ENCODE data around the gene NKAIN2.
"Not testable (repeated sequence)": the region's sequence is repeated elsewhere in the genome, so short reads cannot be mapped to it uniquely, and the experiment has no call there.

Gene NKAIN2

GRCh38 chr6:124536842-124537191, 733.2 kb downstream of the NKAIN2 start:
- Histone ChIP-seq H3K27me3 (no peaks in the 10 kb centered on the region), H4K20me1 (no peaks in the 10 kb centered on the region), H3K36me3 (no peaks in the 10 kb centered on the region), H3K4me2 (peak overlapping the region in 1 of 11 experiments; percentile 36; a peak in 1 of 22 replicates), H3K27ac (no peak overlapping the region), H3K4me1 (peaks cover 0 to 5% (median 0%) of the 10 kb centered on the region in 10 experiments; a peak in 1 of 20 replicates), H3K9ac (no peak overlapping the region), H3K9me3 (replicated peaks in 1 of 11) (no peaks in the 10 kb centered on the region), H3K4me3 (no peak overlapping the region)
- TF ChIP-seq Cebpa-rat (IDR thresholded peaks at IDR 0.05): no peak

GRCh38 chr6:124539096-124539495, 735.4 kb downstream of the NKAIN2 start:
- Histone ChIP-seq H3K9me3 (replicated peaks in 1 of 11) (no peaks in the 10 kb centered on the region), H3K4me1 (peaks cover 0 to 5% (median 0%) of the 10 kb centered on the region in 10 experiments; a peak in 1 of 20 replicates), H3K9ac (no peak overlapping the region), H3K4me2 (no peak overlapping the region), H3K36me3 (no peaks in the 10 kb centered on the region), H3K27me3 (no peaks in the 10 kb centered on the region), H3K4me3 (no peak overlapping the region), H4K20me1 (no peaks in the 10 kb centered on the region), H3K27ac (no peak overlapping the region)
- TF ChIP-seq Cebpa-rat (IDR thresholded peaks at IDR 0.05): no peak

GRCh38 chr6:124541573-124541972, 737.9 kb downstream of the NKAIN2 start:
- H3K4me3 ChIP-seq: no peak overlapping the region
- no peaks in the 10 kb centered on the region for H3K9me3 ChIP-seq (replicated peaks in 1 of 11)
- H3K4me1 ChIP-seq: peaks cover 0 to 5% (median 0%) of the 10 kb centered on the region in 10 experiments; a peak in 1 of 20 replicates
- H3K4me2 ChIP-seq: no peak overlapping the region
- no peaks in the 10 kb centered on the region for H3K27me3 ChIP-seq
- H4K20me1 ChIP-seq: no peaks in the 10 kb centered on the region
- H3K27ac ChIP-seq: no peak overlapping the region
- TF ChIP-seq Cebpa-rat (IDR thresholded peaks at IDR 0.05): no peak
- H3K9ac ChIP-seq: no peak overlapping the region
- no peaks in the 10 kb centered on the region for H3K36me3 ChIP-seq

GRCh38 chr6:124546601-124547000, 742.9 kb downstream of the NKAIN2 start:
- H3K27me3 ChIP-seq: no peaks in the 10 kb centered on the region
- no peak overlapping the region for H3K4me2 ChIP-seq
- no peaks in the 10 kb centered on the region for H3K9me3 ChIP-seq (replicated peaks in 1 of 11)
- H3K4me3 ChIP-seq: no peak overlapping the region
- no peaks in the 10 kb centered on the region; a peak in 1 of 20 replicates for H3K4me1 ChIP-seq
- no peaks in the 10 kb centered on the region for H3K36me3 ChIP-seq
- no peak overlapping the region for H3K27ac ChIP-seq
- H4K20me1 ChIP-seq: no peaks in the 10 kb centered on the region
- H3K9ac ChIP-seq: no peak overlapping the region
- TF ChIP-seq Cebpa-rat (IDR thresholded peaks at IDR 0.05): no peak

- H3K9ac ChIP-seq: no peak overlapping the region
- no peak for TF ChIP-seq Cebpa-rat (IDR thresholded peaks at IDR 0.05)
- H3K9me3 ChIP-seq (replicated peaks in 1 of 11): no peaks in the 10 kb centered on the region
- no peaks in the 10 kb centered on the region; a peak in 1 of 20 replicates for H3K4me1 ChIP-seq
- no peak overlapping the region for H3K4me2 ChIP-seq
- no peaks in the 10 kb centered on the region for H3K36me3 ChIP-seq
- no peaks in the 10 kb centered on the region for H4K20me1 ChIP-seq
- no peaks in the 10 kb centered on the region for H3K27me3 ChIP-seq
- H3K27ac ChIP-seq: no peak overlapping the region
- H3K4me3 ChIP-seq: no peak overlapping the region
Measured at GRCh38 chr6:124551711-124552233, 748.1 kb downstream of the NKAIN2 start.

- no peaks in the 10 kb centered on the region for H3K27me3 ChIP-seq
- no peaks in the 10 kb centered on the region for H4K20me1 ChIP-seq
- H3K9ac ChIP-seq: no peak overlapping the region
- no peak overlapping the region for H3K27ac ChIP-seq
- no peak overlapping the region for H3K4me3 ChIP-seq
- no peak for TF ChIP-seq Cebpa-rat (IDR thresholded peaks at IDR 0.05)
- H3K36me3 ChIP-seq: no peaks in the 10 kb centered on the region
- H3K9me3 ChIP-seq (replicated peaks in 1 of 11): peaks cover 0 to 26% (median 0%) of the 10 kb centered on the region in 11 experiments; a peak in 6 of 22 replicates
- no peak overlapping the region for H3K4me2 ChIP-seq
- H3K4me1 ChIP-seq: no peaks in the 10 kb centered on the region
Measured at GRCh38 chr6:124557873-124558272, 754.2 kb downstream of the NKAIN2 start.

GRCh38 chr6:124560078-124560477, 756.4 kb downstream of the NKAIN2 start:
- H3K9me3 ChIP-seq (replicated peaks in 1 of 11): peaks cover 0 to 40% (median 10%) of the 10 kb centered on the region in 11 experiments; a peak in 15 of 22 replicates
- not testable (repeated sequence) for H3K27ac ChIP-seq, H3K4me1 ChIP-seq, H3K36me3 ChIP-seq, H3K4me3 ChIP-seq, H4K20me1 ChIP-seq, H3K9ac ChIP-seq, H3K4me2 ChIP-seq, H3K27me3 ChIP-seq

- no peak overlapping the region for H3K27ac ChIP-seq
Measured at GRCh38 chr6:124560873-124561567, 757.4 kb downstream of the NKAIN2 start.

GRCh38 chr6:124561635-124562130, 758.0 kb downstream of the NKAIN2 start:
- Histone ChIP-seq H3K4me2 (no peak overlapping the region), H3K27me3 (no peaks in the 10 kb centered on the region), H3K4me3 (no peak overlapping the region), H3K9ac (no peak overlapping the region), H3K27ac (no peak overlapping the region), H4K20me1 (no peaks in the 10 kb centered on the region), H3K9me3 (replicated peaks in 1 of 11) (peaks cover 0 to 40% (median 10%) of the 10 kb centered on the region in 11 experiments; a peak in 15 of 22 replicates), H3K4me1 (no peaks in the 10 kb centered on the region), H3K36me3 (no peaks in the 10 kb centered on the region)
- no peak for TF ChIP-seq Cebpa-rat (IDR thresholded peaks at IDR 0.05)

More at GRCh38 chr6:124560873-124561567, 757.4 kb downstream of the NKAIN2 start:
- no peak for TF ChIP-seq Cebpa-rat (IDR thresholded peaks at IDR 0.05)
- Histone ChIP-seq H4K20me1 (no peaks in the 10 kb centered on the region), H3K9ac (no peak overlapping the region), H3K27me3 (no peaks in the 10 kb centered on the region), H3K4me1 (no peaks in the 10 kb centered on the region), H3K4me3 (no peak overlapping the region), H3K9me3 (replicated peaks in 1 of 11) (peaks cover 0 to 40% (median 10%) of the 10 kb centered on the region in 11 experiments; a peak in 15 of 22 replicates), H3K4me2 (no peak overlapping the region), H3K36me3 (no peaks in the 10 kb centered on the region)

- H3K9me3 ChIP-seq (replicated peaks in 1 of 11): peaks cover 0 to 40% (median 10%) of the 10 kb centered on the region in 11 experiments; a peak in 15 of 22 replicates
- not testable (repeated sequence) for H3K9ac ChIP-seq, H3K4me3 ChIP-seq, H3K36me3 ChIP-seq, H4K20me1 ChIP-seq, H3K4me1 ChIP-seq, H3K4me2 ChIP-seq, H3K27me3 ChIP-seq, H3K27ac ChIP-seq
Measured at GRCh38 chr6:124564125-124564524, 760.5 kb downstream of the NKAIN2 start.
